Stimulated activated naive CD8-positive, alpha-beta T cell treated with anti-CD3 and anti-CD28 coated beads, Interleukin-15, Interleukin-2, amounts not matched to agents 100 ng/mL and 50 ng/mL, for 24 hours (primary cell): ENCODE measurements around the gene BARHL2.

ENCODE experiments used
- H3K27ac Mint-ChIP-seq: one replicate; pipeline ENCODE4 v1.8.0; 2021; ENCODE audit warnings: mild to moderate bottlenecking, mixed read lengths
- H3K27me3 Mint-ChIP-seq: one replicate; pipeline ENCODE4 v1.8.0; 2021; ENCODE audit warnings: mixed read lengths
- H3K36me3 Mint-ChIP-seq: one replicate; pipeline ENCODE4 v1.8.0; 2021; ENCODE audit warnings: low read depth, mixed read lengths
- H3K4me1 Mint-ChIP-seq: one replicate; pipeline ENCODE4 v1.8.0; 2021; ENCODE audit warnings: low read depth, mixed read lengths
- H3K4me3 Mint-ChIP-seq: one replicate; pipeline ENCODE4 v1.8.0; 2021; ENCODE audit warnings: mild to moderate bottlenecking, mixed read lengths
- H3K9me3 Mint-ChIP-seq: one replicate; pipeline ENCODE4 v1.8.0; 2021; ENCODE audit warnings: mixed read lengths

The BARHL2 gene

DNA sequence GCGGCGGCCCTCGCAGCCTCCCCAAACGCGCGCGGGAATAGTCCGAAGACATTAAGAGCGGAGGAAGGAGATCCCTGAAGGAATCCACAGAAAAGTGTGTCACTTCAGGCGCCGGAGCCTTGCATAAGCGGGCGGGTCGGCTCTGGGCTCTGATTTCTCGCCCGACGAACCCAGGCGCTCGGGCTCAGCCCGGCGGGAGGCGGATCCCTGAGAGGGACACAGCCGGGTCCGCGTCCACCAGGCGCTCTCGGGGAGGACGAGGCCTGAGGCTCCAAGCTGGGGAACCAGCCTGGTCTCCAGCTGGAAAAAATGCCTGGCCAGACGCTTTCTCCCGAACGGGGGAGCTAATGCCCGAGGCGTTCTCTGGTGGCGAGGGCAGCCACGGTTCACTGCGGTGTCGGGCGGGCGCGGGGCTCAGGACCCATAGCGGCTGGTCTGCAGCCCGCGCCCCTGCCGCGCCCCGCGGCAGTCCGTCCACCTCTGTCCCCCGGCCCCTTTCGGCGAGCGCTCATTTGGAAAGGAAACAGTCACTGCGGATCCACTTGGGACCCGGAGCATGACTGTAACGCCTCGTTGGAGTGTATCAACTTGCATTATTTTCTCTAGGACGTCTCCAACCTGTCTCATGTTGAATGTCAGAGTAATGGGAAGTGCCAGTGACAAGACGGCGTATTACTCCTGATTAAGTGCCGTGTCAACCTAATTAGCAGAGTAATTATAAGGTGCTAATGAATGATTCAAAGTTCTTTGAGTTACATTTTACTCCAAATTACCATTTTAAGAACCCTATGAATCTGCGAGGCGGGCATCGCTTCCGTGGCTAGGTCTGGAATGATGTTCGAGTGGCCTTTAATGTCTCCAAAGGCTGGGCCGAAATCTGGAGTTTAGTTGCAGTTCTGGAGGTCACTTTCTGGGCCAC, 1.6 kb upstream of the BARHL2 start:
- Mint-ChIP-seq H3K4me3 (peak overlapping the region; percentile 74), H3K27ac (peak overlapping the region; percentile 77), H3K36me3 (peaks cover 17% of the 10 kb centered on the region), H3K9me3 (peaks cover 7% of the 10 kb centered on the region), H3K27me3 (peaks cover 90% of the 10 kb centered on the region), H3K4me1 (peaks cover 46% of the 10 kb centered on the region)

DNA sequence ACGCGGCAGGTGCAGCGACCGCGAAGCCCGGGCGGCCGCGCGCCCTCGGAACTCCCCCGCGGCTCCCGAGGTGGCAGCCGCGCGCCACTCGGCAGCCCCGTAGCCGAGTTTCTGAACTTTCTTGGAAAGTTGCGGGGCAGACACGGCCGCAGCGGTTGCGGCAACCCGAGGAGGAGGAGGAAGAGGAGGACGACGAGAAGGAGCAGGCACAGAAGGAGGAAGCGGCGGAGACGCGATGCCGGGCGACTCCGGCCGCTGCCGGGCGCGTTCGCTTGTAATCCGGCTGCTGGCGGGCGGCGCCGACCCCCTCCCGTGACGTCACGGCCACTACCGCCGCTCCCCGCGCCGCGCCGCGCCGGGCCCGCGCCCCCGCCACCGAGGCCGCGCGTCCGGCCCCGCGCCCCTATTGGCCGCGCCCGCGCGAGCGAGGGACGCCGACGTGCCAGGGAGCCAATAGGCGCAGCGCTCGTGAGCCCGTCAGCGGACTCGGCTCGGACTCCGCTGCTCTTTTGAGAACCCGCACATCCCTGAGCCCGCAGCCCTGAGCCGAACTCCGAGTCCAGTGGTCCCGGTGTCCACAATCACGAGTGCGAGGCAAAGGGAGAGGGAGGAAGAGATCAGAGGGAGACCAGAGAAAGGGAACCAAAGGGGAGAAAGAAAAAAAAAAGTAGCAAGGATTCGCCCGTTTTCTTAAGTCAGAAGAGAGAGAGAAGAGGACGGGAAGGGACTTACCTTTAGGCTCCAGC, 736 bp upstream of the BARHL2 start:
- Mint-ChIP-seq H3K27ac (peak overlapping the region; percentile 63), H3K4me3 (peak overlapping the region; percentile 74), H3K27me3 (peaks cover 90% of the 10 kb centered on the region), H3K9me3 (peaks cover 7% of the 10 kb centered on the region), H3K36me3 (peaks cover 17% of the 10 kb centered on the region), H3K4me1 (peaks cover 40% of the 10 kb centered on the region)

DNA sequence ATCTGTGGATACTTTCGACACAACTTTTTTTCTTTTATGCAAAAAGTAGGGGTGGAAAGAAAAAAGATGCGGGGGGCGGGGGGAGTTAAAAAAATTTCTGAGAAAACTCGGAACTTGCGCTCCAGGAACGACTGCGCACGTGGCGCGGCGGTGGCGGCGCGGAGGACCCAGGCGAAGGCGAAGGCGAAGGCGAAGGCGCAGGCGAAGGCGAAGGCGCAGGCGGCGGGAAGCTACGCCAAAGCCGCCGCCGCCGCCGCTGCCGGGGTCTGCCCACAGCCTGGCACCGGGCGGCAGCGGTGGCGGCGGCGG, 208 bp upstream of the BARHL2 start:
- peak overlapping the region; percentile 77 for H3K27ac Mint-ChIP-seq
- peaks cover 90% of the 10 kb centered on the region for H3K27me3 Mint-ChIP-seq
- H3K9me3 Mint-ChIP-seq, result peaks cover 7% of the 10 kb centered on the region
- peaks cover 17% of the 10 kb centered on the region for H3K36me3 Mint-ChIP-seq
- peaks cover 40% of the 10 kb centered on the region for H3K4me1 Mint-ChIP-seq
- peak overlapping the region; percentile 63 for H3K4me3 Mint-ChIP-seq

DNA sequence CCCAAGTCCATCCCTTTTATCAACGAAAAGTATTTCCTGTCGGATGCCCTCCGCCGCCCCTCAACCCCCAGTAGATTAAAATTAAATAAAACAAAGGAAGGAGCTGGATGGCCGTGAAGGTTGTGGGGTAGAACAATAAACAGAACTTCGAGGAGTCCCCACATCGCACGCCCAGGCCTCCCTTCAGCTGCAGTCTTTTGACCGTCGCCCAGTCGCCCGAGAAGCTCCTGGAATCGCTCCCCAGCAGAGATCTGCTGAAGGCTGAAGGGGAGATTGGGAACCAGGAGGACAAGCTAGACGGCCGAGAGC, 905 bp downstream of the BARHL2 start:
- peak overlapping the region; percentile 63 for H3K4me3 Mint-ChIP-seq
- H3K27ac Mint-ChIP-seq, result no peak overlapping the region
- H3K36me3 Mint-ChIP-seq, result peaks cover 17% of the 10 kb centered on the region

DNA sequence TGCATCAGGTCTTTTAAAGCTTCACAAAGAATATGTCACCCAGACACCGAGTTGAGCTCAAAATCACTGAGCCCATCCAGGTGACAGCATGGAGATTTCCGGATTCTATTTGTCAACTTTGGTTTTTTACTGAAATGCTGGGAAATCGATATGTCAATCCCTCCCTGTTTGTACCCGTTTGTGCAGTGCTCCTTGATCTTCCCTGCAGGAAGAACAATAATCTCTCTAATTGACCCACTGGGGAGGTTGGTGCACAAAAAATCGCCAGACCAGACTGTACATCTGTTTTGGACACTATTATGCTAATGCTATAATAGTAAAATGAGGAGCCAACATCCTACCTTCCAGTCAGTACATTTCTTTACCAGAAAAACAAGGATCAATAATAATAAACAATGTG, 1.8 kb downstream of the BARHL2 start:
- Mint-ChIP-seq H3K27ac (no peak overlapping the region), H3K36me3 (peaks cover 12% of the 10 kb centered on the region), H3K9me3 (peaks cover 4% of the 10 kb centered on the region), H3K27me3 (peaks cover 86% of the 10 kb centered on the region), H3K4me3 (no peak overlapping the region), H3K4me1 (peaks cover 31% of the 10 kb centered on the region)

More for the DNA sequence above, 905 bp downstream of the BARHL2 start:
- Mint-ChIP-seq H3K9me3 (peaks cover 5% of the 10 kb centered on the region), H3K4me1 (peaks cover 33% of the 10 kb centered on the region), H3K27me3 (peaks cover 90% of the 10 kb centered on the region)

DNA sequence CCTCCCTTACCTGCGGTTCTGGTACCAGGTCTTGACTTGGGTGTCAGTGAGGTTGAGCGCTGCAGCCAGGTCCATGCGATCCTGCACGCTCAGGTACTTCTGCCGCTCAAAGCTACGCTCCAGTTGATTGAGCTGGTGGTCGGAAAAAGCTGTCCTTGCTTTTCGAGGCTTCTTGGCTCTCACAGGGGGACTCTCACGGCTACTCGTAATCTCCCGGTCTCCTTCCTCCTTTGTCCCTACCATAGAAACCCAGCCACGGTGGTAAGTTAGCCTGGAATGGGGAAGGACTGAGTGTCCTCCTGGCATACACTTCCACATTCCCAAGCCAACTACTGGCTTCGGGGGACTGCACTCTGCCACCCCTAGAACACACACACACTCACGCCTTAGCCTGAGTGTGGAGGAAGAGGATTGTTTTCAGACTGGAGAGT, 2.6 kb downstream of the BARHL2 start:
- Mint-ChIP-seq H3K27ac (no peak overlapping the region), H3K4me3 (no peak overlapping the region), H3K36me3 (peaks cover 8% of the 10 kb centered on the region), H3K4me1 (peaks cover 27% of the 10 kb centered on the region), H3K9me3 (peaks cover 4% of the 10 kb centered on the region), H3K27me3 (peaks cover 88% of the 10 kb centered on the region)

DNA sequence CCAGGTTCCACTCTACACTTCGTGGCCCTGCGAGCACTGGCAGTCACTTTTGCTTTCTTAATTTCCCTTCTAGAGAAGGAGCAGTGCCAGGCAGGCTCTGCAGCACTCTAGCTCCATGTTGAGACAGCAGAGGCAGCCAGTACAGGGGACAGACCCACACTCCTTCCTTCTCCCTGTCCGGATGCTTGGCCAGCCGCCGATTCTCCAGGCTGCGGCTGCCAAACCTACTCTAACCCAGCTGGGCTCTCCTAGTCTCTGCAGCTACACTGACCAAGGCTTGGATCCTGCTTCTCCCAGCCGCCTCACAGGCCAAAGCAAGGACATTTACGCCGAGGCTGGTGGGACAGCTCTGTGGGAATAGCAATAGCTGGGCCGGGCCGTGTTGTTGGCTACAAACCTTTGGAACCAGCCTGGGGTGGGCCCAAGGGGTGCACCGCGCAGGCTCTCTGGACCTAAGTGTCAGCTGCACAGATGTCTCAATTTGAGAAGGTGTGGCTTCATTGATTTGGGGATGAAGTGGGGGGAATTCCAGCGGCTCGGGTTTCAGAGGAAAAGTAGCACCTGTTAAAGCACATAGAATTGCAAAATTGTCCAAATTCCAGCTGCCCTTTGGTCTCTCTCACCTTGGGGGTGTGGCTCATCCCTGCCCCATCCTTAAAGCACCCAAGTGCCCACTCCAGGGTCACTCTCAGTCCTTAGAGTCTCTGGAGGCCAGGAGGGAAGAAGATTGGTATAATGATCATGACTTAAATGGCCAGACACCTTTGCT, 3.2 kb downstream of the BARHL2 start:
- peaks cover 88% of the 10 kb centered on the region for H3K27me3 Mint-ChIP-seq
- peaks cover 2% of the 10 kb centered on the region for H3K36me3 Mint-ChIP-seq
- no peak overlapping the region for H3K27ac Mint-ChIP-seq
- no peak overlapping the region for H3K4me3 Mint-ChIP-seq
- H3K4me1 Mint-ChIP-seq, result peaks cover 21% of the 10 kb centered on the region
- H3K9me3 Mint-ChIP-seq, result peaks cover 2% of the 10 kb centered on the region

DNA sequence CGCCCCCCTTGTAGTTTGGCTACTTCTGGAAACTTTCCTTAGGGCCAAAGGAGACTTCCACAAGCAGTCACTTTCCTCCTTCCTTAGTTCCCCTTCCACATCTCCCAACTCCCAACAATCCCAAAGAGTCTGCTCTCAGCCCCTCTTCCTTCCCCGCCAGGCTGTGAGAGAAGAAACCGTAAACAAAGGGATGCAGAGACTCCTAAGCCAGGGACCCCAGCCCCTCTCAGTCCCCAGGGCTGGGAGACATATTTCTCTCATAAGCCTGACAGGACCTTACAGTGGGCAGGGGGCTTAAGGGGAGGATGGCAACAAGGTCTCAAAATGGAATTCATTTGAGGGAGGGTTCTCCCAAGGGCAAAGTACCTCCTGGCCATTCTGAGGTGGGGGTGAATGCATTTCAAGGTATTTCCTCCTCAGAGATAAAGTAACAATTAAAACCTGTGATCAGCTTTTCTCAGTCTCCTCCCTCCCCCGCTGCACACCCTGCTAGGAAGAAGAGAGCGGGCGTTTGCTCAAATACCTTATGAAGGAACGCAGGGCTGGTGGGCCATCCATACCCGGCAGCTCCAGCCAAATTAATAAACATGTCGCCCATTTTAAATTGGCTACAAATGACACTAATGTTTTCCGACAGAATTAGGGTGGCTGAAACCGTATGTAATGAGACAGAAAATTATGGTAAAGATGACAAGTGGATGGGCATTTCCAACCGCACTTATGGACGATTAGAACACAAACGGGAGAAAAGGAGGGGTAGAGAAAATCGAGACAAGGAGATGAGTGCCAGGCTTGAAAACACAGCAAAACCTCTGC, 4.0 kb downstream of the BARHL2 start:
- Mint-ChIP-seq H3K9me3 (no peaks in the 10 kb centered on the region), H3K4me1 (peaks cover 16% of the 10 kb centered on the region), H3K36me3 (no peaks in the 10 kb centered on the region), H3K4me3 (no peak overlapping the region), H3K27me3 (peaks cover 91% of the 10 kb centered on the region), H3K27ac (no peak overlapping the region)

DNA sequence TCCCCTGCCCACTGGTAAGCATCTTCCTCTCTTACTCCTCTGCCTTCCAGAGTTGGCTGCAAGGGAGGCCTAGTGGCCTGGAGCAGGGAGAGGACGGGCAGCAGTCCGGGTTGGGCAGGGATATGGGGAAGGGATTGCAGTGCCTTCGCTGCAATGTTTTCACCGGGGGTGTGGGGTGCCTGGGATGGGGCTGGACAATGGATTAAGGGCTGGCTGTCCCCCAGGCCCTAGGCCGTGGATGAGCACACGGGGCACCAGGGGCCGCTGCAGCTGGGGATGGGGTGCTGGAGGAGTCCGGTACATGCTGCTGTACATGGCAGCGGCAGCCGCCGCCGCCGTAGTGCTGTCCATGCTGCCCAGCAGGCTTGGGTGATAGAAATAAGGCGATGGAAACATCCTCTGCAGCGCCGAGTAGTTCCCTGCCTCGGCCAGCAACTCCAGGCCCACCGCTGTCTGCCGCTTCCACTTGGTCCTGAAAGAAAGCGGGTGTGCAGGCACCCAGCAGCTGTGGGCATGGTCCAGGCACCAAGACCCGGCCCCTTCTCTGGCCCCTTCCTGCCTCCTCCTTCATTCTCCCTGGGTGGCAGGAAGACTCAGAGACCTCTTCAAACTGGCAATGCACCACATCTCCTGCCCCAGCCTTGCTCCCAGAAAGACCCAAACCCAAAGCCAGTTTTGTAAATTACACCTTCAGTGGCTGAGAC, 4.8 kb downstream of the BARHL2 start:
- no peaks in the 10 kb centered on the region for H3K9me3 Mint-ChIP-seq
- H3K27me3 Mint-ChIP-seq, result peaks cover 96% of the 10 kb centered on the region
- H3K4me1 Mint-ChIP-seq, result peaks cover 14% of the 10 kb centered on the region
- H3K27ac Mint-ChIP-seq, result no peak overlapping the region
- H3K36me3 Mint-ChIP-seq, result no peaks in the 10 kb centered on the region
- H3K4me3 Mint-ChIP-seq, result no peak overlapping the region

DNA sequence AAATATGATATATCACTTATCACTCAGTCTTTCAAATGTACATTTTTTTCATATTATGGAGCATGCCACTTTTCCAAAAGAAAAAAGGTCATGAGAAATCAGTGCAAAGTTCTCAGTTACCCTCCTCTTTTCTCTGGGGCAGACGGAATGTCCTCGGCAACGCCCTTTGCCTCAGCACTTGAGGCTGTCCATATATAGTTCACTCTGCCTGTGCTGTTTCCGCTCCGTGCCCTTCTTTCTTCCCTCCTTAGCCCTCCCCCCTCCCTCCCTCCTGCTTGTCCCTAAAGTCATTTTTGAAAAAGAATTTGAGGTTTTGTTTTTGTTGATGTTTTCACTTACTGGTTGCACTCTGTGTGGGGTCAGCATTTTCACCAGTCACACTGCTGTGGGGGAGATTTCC, 5.4 kb downstream of the BARHL2 start:
- H3K27ac Mint-ChIP-seq, result no peak overlapping the region
- no peak overlapping the region for H3K4me3 Mint-ChIP-seq
- H3K4me1 Mint-ChIP-seq, result peaks cover 14% of the 10 kb centered on the region
- peaks cover 95% of the 10 kb centered on the region for H3K27me3 Mint-ChIP-seq
- no peaks in the 10 kb centered on the region for H3K9me3 Mint-ChIP-seq
- H3K36me3 Mint-ChIP-seq, result no peaks in the 10 kb centered on the region

DNA sequence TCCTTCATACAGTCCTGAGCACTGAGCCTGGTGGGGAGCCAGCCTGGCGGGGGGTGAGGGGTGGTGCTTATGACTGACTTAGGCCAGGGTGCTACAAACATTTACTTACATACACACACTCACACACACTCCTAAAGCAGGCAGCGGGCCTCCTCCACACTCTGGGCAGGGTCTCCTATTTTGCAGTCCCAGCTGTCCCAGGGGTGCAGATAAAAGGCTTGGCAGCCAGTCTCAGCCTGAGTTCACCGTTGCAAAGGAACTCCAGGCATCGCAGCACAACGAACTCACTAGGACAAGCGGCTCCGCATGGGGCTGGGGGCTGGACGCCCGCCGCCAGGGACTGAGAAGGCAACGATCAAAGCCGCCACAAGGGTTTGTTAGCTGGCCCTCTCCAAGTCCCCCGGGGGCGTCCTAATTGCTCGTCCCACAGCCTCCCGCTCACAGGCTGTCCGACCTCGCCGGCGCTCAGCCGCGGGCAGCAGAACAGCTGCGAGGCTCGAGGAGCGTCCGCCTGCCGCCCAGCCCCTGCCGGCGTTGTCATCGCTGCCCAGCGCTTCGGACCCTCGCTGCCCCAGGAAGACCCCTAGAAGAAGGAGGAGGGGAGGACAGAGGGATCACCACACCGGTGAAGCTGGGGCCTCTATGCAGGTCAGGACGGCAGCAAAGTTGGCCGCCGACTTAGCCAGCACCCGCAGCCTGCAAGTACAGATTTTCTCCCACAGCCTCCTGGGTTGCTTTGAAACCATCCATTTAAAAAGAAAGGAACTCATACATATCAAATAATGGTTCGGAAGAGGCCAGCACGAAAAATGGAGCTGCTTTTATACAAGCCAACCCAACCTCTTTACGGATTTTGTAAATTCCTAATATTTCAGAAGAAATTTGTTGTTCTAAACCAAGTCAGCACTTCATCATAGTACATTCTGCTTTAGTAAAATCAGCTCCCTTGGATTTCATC, 6.2 kb downstream of the BARHL2 start:
- Mint-ChIP-seq H3K4me3 (no peak overlapping the region), H3K27me3 (peaks cover 92% of the 10 kb centered on the region), H3K36me3 (no peaks in the 10 kb centered on the region), H3K27ac (no peak overlapping the region), H3K4me1 (peaks cover 11% of the 10 kb centered on the region), H3K9me3 (no peaks in the 10 kb centered on the region)

DNA sequence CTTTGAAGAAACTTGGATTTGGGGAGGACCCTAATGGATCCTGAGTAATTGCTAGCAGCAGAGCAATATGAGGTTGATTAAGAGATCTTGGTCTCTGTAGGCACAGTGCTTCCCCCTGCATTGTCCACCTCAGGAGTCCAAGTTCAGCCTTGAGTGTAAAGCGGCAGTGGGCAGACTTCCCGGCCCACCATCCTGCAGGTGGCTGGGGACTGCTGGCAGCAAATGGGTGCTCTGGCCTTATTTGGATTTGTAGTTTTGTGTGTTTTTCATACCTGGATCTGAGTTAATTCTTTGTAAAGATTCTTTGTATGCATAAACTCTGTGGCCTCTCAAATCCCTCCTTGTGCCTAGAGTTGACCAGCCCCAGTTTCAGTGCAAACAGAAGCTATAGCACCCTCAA, 7.6 kb downstream of the BARHL2 start:
- H3K4me3 Mint-ChIP-seq, result no peak overlapping the region
- H3K36me3 Mint-ChIP-seq, result no peaks in the 10 kb centered on the region
- peaks cover 92% of the 10 kb centered on the region for H3K27me3 Mint-ChIP-seq
- H3K4me1 Mint-ChIP-seq, result peaks cover 12% of the 10 kb centered on the region
- H3K9me3 Mint-ChIP-seq, result no peaks in the 10 kb centered on the region
- no peak overlapping the region for H3K27ac Mint-ChIP-seq

DNA sequence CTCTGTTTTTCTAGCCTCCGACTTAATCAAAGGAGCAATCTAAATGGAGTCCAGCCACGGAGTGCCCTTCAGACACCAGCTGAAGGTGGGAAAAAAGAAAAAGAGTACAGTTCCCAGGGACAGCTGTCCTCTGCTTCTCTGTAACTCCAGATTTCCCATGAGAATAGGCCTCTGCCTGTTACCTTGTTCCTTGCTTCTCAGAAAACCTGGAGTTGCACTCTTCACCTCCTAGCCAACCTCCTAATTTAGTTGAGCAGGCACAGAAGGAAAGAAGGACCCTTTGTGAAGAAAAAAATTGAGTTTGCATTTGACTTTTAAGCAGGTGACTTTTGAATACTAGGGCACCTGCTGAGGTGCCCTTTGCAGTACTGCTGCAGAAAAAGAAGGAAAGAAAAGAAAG, 8.3 kb downstream of the BARHL2 start:
- peaks cover 12% of the 10 kb centered on the region for H3K4me1 Mint-ChIP-seq
- H3K27me3 Mint-ChIP-seq, result peaks cover 92% of the 10 kb centered on the region
- no peaks in the 10 kb centered on the region for H3K9me3 Mint-ChIP-seq
- H3K4me3 Mint-ChIP-seq, result no peak overlapping the region
- H3K27ac Mint-ChIP-seq, result no peak overlapping the region
- H3K36me3 Mint-ChIP-seq, result no peaks in the 10 kb centered on the region
